Activated naive CD4-positive, alpha-beta T cell treated with anti-CD3 and anti-CD28 coated beads, Interleukin-2, amount 50 U/mL, for 16 hours (primary cell): Measurements from ENCODE around the gene TERB2.
"Not testable (repeated sequence)": the region's sequence is repeated elsewhere in the genome, so short reads cannot be mapped to it uniquely, and the experiment has no call there.

ENCODE experiments used
- DNase-seq: peaks from one replicate; pipeline ENCODE4 v3.0.0-alpha.2; 2020

Gene TERB2

DNA sequence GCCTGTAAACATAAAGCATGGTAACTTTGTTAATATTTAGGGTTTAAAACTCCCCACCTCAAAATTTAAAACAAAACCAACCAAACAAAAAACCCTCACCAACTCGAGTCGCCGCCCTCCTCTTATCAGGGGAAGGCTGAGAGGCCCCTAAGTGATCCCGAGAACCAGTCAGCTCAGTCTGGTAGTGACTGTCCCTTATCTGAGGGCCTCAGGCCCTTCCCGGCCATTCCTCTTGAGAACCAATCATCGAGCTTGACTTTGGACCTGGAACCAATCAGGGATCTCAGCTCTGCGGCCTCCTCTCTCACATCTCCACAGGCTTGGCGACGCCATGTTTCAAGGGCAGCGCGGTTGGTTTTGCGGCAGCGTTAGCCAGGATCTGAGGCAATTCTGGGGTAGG is at the start of gene TERB2:
Gene TERB2, plus strand, starts transcription at position 300 of the 400 bp plus-strand sequence. Its CDS starts 32 bp downstream, at position 332.
- no peak for DNase-seq

DNA sequence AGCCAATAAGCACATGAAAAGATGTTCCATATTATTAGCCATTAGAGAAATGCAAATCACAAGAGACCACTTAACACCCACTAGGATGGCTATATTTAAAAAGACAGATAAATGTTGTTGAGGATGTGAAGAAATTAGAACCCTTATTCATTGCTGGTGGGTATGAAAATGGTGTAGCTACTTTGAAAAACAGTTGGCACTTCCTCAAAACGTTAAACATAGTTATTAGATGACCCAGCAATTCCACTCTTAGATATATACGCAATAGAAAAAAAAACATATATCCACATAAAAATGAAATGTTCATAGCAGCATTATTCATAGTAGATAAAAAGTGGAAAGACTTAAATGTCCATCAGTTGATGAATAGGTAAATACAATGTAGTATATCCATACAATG is 47.1 kb upstream of the TERB2 start:
- no peak for DNase-seq

DNA sequence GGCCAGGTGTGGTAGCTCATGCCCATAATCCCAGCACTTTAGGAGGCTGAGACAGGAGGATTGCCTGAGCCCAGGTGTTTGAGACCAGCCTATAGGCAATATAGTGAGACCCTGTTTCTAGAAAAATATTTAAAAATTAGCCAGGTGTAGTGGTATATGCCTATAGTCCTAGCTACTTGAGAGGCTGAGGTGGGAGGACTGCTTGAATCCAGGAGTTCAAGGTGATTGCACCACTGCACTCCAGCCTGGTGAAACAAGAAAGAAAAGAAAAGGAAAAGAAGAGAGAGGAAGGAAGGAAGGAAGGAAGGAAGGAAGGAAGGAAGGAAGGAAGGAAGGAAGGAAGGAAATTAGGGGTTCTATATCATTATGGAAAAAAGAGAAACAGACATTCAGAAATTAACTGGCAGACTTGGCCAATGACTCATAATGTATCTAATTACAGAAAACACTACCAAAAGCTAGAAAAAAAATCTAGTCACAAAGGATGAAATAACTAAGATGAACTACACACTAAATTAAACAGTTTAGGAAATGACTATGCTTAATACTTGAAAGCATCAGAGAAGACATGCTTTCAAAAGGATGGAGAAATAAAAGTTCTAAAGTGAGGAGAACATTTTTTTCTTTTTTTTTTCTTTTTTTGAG is 45.4 kb upstream of the TERB2 start:
- DNase-seq: no peak

DNA sequence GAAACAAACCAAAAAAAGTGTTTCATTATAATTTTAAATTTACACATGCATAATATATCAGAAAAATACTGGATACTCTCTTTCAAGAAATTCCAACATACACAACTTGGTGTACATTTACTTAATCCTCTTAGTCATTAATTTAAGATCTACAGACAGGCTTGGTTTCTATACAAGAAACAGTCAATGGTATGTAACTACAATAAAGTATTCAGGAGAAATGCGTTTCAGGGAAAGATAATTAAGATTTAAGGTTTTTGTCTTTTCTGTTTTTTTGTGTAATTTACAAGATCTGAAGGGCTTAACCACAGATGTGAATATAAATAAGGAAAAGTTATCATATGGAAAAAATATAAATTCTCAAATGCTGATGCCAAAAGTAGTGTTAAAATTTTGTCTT is 44.3 kb upstream of the TERB2 start:
- DNase-seq: not testable (repeated sequence)

GRCh38 chr15:44912974-44913448 is 43.5 kb upstream of the TERB2 start:
- not testable (repeated sequence) for DNase-seq

DNA sequence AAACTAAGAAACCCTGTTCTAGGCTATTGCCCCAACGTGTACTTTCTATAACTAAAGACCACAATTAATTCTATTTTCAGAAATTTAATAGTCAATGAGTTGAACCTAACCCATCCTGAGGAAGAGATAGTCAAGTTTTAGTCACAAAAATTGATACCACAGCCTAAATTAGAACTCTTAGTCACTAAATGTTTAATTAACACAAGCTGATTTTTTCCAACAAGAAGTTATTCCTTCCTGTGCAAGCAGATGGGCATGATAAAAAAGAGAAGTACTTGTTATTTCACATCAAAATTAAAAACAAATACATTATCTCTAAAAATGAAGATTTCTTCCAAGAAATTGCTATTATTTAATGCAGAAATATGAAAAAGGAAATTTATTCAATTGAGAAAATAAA is 38.4 kb upstream of the TERB2 start:
- DNase-seq: no peak

DNA sequence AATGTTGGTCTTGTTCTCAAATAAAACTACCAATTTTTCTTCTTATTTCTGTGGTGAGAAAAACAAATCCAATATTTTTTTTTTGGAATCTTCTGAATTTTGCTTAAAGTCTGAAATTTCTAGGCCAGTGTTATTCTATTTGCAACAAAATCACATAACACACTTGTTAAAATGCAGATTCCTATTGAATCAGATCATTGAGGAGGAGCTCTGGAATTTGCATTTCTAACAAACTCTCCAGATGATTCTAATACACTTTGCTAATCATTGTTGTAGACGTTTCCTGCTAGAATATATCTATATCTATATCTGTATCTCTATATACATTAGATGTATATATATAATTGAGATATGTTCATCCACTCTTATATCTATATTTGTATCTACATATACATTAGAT is 27.8 kb upstream of the TERB2 start:
- DNase-seq: not testable (repeated sequence)

- DNase-seq: not testable (repeated sequence)
Measured at GRCh38 chr15:44930283-44930682, 26.2 kb upstream of the TERB2 start.

GRCh38 chr15:44958302-44958701 is 1.8 kb downstream of the TERB2 start:
- DNase-seq: not testable (repeated sequence)

- DNase-seq: no peak
Measured at GRCh38 chr15:44968475-44968874, 12.0 kb downstream of the TERB2 start.

DNA sequence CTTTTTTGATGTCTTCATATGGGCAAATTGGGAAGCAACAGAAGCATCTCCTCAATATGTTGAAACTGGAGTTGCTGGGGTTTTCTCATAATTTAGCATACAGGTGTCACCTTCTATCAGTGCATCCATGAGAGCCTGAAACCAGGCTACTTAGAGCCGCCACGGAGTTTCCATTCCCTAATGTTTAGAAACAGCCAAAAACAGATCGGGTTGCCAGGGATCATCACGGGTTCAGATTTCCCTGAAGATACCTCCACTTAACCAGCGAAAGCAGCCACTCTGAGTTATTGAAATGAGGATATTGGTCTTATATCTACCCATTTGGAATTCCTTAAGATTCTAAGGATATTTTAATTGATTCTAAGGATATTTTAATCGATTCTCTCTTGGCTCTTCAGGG is 14.5 kb downstream of the TERB2 start:
- DNase-seq: no peak

- not testable (repeated sequence) for DNase-seq
Measured at GRCh38 chr15:44976183-44976582, 19.7 kb downstream of the TERB2 start.

DNA sequence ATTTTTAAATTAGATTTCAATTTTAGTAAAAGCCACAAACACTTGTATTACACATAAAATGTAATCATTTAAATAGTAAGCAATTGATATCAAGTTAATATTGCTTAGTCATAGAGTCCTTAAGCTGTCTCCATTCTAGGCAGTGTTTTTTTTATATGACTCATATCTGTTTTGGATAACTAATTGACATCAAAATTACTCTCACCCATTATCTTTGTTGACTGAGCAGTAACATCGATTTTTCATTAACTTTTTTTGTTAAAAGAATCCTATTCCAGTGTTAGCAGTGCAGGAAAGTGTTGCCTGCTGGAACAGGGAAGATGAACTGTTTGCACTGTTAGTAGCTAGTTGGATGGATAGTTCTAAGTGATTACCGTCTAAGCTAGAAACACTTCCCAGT is 21.3 kb downstream of the TERB2 start:
- not testable (repeated sequence) for DNase-seq

DNA sequence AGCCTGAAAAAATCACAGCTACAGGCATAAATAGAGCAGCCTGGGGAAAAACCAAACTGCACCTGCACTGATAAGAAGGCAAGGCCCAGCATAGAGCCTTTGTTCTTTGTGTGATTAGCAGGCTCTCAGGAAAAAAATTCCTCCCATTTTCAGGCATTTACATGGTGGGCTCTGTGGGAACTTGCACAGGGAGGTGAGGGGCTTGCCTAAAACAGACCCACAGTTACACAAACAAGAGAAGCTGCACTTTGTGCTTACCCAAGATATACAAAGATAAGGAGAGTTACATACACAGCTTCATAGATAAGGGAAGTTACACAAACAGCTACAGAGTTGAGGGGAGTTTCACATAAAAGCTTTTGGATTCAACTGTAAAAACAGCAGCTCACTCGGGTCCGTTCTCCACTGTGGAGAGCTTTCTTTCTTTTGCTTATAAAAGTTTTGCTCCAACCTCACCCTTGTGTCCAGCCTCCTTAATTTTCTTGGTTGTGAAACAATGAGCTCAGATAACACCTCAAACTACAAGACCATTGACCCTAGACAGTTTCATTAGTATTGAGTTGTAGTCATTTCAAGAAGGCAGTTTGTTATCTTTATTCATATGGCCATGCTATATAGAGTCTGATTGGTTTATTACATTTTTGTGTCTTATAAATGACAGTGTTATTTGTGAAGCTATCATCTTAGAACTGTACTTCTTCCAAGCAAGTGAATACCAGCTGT is 23.3 kb downstream of the TERB2 start:
- DNase-seq: not testable (repeated sequence)

DNA sequence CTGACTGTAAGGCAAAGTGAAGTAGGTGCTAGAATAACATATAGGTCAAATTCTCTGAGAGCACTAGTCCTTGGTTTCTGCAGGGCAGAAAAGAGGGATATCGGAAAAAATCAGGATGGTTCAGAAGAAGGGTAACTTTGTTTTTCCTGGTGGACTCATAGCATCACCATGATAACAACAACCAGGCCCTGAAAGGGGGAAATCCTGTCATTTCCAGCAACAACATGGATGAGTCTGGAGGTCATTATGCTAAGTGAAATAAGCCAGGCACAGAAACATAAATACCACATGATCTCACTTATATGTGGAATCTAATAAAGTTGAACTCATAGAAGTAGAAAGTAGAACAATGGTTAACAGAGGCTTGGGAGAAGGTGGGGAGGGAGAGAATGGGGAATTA is 27.7 kb downstream of the TERB2 start:
- not testable (repeated sequence) for DNase-seq

- not testable (repeated sequence) for DNase-seq
Measured at GRCh38 chr15:44986346-44987055, 30.0 kb downstream of the TERB2 start.

- not testable (repeated sequence) for DNase-seq
Measured at GRCh38 chr15:44987711-44988110, 31.2 kb downstream of the TERB2 start.

DNA sequence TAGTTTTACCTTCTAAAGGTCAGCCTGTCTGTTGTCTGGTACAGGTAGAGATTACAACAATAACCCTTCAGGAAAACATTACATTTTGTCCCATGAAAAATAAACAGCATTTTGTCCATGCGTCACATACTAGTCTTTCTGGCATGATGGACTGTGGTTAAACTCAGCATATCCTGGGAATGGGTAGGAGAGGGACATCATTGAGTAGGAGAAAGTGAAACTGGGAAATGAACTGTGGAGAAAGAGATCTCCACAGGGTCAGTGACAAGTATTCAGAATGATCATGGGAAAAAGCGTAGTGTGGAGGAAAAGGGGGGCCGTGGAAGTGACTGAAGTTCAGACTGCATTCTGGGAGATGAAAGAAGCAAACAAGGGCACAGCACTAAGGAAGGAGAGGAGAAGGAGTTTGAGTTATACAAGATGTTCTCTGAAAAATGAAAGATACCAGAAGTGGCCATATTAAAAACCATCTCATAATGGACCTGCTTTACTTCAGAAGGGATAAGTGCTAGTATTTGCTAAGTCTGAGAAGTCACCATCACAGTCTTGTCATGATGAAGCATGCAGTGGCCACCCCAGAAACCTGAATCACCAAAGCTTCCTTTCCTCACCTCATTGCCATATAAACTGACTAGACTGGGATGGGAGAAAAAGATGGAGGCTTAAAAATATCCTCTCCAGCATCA is 31.8 kb downstream of the TERB2 start:
- not testable (repeated sequence) for DNase-seq

DNA sequence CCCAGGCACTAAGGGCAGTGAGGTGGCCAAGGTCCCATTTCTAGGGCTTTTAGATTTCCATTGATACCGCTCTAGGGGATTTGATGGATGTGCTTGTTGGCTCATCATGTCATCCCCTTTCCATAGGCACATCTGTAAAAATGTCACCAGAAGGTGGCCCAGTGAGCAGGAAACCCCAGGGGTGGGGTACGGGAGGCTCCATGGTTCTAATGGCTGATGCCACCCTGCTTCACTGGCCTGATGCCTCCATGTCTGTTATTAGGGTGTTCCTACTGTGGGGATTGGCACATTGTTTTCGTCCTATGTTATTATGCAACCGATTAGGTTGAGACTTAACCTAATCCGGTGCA is 32.4 kb downstream of the TERB2 start:
- DNase-seq: not testable (repeated sequence)

- DNase-seq: not testable (repeated sequence)
Measured at GRCh38 chr15:44997632-44998031, 41.1 kb downstream of the TERB2 start.

DNA sequence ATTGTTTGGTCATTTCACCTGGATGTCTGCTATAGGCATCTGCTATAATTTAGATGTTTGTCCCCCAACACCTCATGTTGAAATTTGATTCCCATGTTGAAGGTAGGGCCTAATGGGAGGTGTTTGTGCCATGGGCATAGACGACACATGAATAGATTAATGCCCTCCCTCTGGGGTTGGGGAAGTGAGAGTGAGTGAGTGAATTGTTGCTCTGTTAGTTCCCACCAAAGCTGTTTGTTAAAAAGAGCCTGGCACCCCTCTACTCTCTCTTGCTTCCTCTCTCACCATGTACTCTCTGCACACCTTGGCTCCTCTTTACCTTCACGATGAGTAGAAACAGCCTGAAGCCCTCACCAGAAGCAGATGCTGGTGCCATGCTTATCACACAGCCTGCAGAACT is 42.6 kb downstream of the TERB2 start:
- DNase-seq: no peak

GRCh38 chr15:45001180-45001579 is 44.7 kb downstream of the TERB2 start:
- DNase-seq: not testable (repeated sequence)
